BJ (cell line): ENCODE data around the gene DR1. TPM values are rescaled to one million over a fixed set of nuclear protein-coding genes. Genes with fewer than 3 reads are reported as not detected.

Experiments used
- CTCF ChIA-PET: fragments of 350-600 bp; formaldehyde crosslinking; extraction: SDS; loops from one replicate; lab custom pipeline; 2021; ENCODE audit warnings: antibody characterized with exemption, inconsistent platforms; lab: Yijun Ruan, JAX
- POLR2A ChIA-PET: fragments of 300-600 bp; sonication (Branson Sonifier 250); formaldehyde crosslinking; extraction: SDS; loops from one replicate; lab custom pipeline; 2021; ENCODE audit warnings: antibody characterized with exemption; lab: Charles Lee
- DNase-seq: peaks from one replicate; pipeline ENCODE4 v3.0.0-alpha.2; 2011; ENCODE audit warnings: low read depth
- H3K27me3 ChIP-seq: 2 replicates; pipeline ENCODE4 v1.6.0; 2011; ENCODE audit warnings: low read length; ENCODE audit not compliant: control insufficient read depth, insufficient read depth
- H3K36me3 ChIP-seq: 2 replicates; pipeline ENCODE4 v1.5.1; 2011; ENCODE audit warnings: low read length; ENCODE audit not compliant: control insufficient read depth, insufficient read depth
- H3K4me3 ChIP-seq: 2 replicates; pipeline ENCODE4 v1.5.1; 2011; ENCODE audit warnings: low read depth, mild to moderate bottlenecking, control low read depth, low read length
- CTCF ChIP-seq: IDR thresholded peaks from 2 replicates; pipeline ENCODE4 v1.5.1; 2011; ENCODE audit warnings: low read depth, mild to moderate bottlenecking, control low read depth, inconsistent platforms, low read length, moderate library complexity; ENCODE audit not compliant: insufficient read depth
- polyA plus RNA-seq: library from polyadenylated mRNA; depleted of rRNA; stranded (reverse); fragments of >200 nt; gene quantifications from 2 replicates; pipeline ENCODE4 v1.2.3, GENCODE V29; 2011

The DR1 gene
- polyA plus RNA-seq, 1 experiment: 23.3 TPM

DNA sequence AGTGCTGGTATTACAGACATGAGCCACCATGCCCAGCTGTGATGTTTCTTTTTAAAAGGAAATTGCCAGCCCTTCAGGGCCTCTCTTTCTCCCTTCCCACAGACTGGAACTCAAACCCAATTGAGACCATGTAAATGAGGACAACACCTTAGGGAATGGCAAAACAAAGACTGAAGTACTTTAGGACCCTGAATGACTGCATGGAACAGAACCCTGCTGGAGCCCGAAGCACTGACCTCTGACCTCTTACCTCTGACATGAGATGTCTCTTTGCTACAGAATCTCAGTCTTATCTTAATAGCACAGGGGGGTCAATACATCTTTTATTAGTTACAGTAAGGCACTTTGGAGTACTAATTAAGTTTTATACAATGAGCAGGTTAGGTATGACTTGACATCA lies 15.5 kb upstream of the DR1 start:
- TF ChIP-seq CTCF: no peak
- ChIA-PET CTCF (no interaction called here), POLR2A (no interaction called here)
- Histone ChIP-seq H3K27me3 (no peaks in the 10 kb centered on the region), H3K4me3 (no peak overlapping the region), H3K36me3 (no peaks in the 10 kb centered on the region)
- DNase-seq: no peak

GRCh38 chr1:93330617-93331016 lies 15.1 kb upstream of the DR1 start:
- H3K4me3 ChIP-seq: no peak overlapping the region
- POLR2A ChIA-PET: no interaction called here
- no peaks in the 10 kb centered on the region for H3K27me3 ChIP-seq
- TF ChIP-seq CTCF: no peak
- no peak for DNase-seq
- no peaks in the 10 kb centered on the region for H3K36me3 ChIP-seq
- CTCF ChIA-PET: no interaction called here

GRCh38 chr1:93331412-93331811 lies 14.3 kb upstream of the DR1 start:
- Histone ChIP-seq H3K4me3 (no peak overlapping the region), H3K36me3 (no peaks in the 10 kb centered on the region), H3K27me3 (no peaks in the 10 kb centered on the region)
- DNase-seq: no peak
- ChIA-PET CTCF (interaction anchor here (0.9 kb wide), 1 partner anchor 10 kb away, joined by 3 read pairs; no protein-coding TSS in a partner anchor), POLR2A (interaction anchor here (0.6 kb wide), 1 partner anchor 548 kb away, joined by 6 read pairs; no protein-coding TSS in a partner anchor)
- TF ChIP-seq CTCF: no peak

- no peak for TF ChIP-seq CTCF
- Histone ChIP-seq H3K4me3 (no peak overlapping the region), H3K36me3 (no peaks in the 10 kb centered on the region), H3K27me3 (no peaks in the 10 kb centered on the region)
- POLR2A ChIA-PET: no interaction called here
- CTCF ChIA-PET: no interaction called here
- no peak for DNase-seq
Measured at GRCh38 chr1:93332368-93332767, 13.3 kb upstream of the DR1 start.

- TF ChIP-seq CTCF: no peak
- POLR2A ChIA-PET: interaction anchor here (0.5 kb wide), 1 partner anchor 54 kb away, joined by 3 read pairs; no protein-coding TSS in a partner anchor
- CTCF ChIA-PET: interaction anchor here (1.1 to 2.6 kb wide), 2 partner anchors 34 to 274 kb away, joined by 3 to 9 read pairs; no protein-coding TSS in a partner anchor
- Histone ChIP-seq H3K27me3 (no peaks in the 10 kb centered on the region), H3K36me3 (no peaks in the 10 kb centered on the region), H3K4me3 (no peak overlapping the region)
- DNase-seq: peak; percentile 85
Measured at GRCh38 chr1:93338387-93339146, 7.1 kb upstream of the DR1 start.
